ENCODE measurements around the gene BRD1. TPM values are rescaled to one million over a fixed set of nuclear protein-coding genes. Genes with fewer than 3 reads are reported as not detected.

Gene BRD1
- total RNA-seq, 1 experiment from 2014 or later, result 31.3 TPM

DNA sequence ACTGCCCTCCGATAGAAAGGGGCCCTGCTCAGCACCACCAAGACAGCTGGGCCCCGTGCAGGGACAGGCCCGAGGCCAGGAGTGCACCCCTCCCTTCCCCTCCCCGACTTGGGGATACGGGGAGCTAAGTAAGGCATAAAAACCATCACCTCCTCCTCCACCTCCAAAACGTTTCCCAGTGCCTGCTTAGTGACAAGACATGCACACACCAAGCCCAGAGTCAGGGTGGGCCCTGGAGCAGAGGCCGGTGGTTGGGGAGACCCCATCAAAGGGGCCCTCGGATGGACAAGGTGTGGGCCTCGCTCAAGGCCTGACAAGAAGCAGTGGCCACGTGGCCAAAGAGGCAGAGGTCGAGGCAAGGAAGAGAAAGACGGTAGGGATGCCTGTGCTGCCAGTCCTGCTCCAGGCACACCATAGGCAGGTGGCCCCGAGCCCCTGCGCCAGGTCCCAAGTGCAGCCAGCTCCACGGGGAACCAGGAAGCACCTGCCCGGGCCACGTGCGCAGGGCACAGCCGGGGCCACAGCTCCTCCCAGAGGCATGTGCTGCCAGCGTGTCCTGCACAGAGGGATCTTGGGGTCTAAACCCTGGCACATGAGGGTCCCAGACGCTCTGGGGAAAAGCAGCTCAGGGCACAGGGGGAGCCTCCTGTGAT, 53.0 kb downstream of the BRD1 start:
- intact Hi-C loops (cut with micrococcal nuclease), result no loop called here
- Histone ChIP-seq H3K27me3 (ENCODE audit: insufficient read depth, low read length) (no peaks in the 10 kb centered on the region), H3K9ac (ENCODE audit: low read length) (no peak overlapping the region), H3K4me2 (ENCODE audit: low read length) (no peak overlapping the region), H4K20me1 (ENCODE audit: insufficient read depth) (peaks cover 7% of the 10 kb centered on the region; the same call in 1 of the 2 replicates), H2AFZ (ENCODE audit: low read depth, low read length, poor library complexity, severe bottlenecking) (no peak overlapping the region), H3K4me1 (ENCODE audit: control insufficient read depth in 1 of 2, insufficient read depth in 2 of 2, low read length in 2 of 2) (no peaks in the 10 kb centered on the region), H3K9me3 (ENCODE audit: control insufficient read depth in 1 of 2, insufficient read depth in 1 of 2, low read depth in 1 of 2, low read length in 2 of 2) (no peaks in the 10 kb centered on the region), H3K79me2 (ENCODE audit: insufficient read depth, low read length) (peaks cover 5% of the 10 kb centered on the region; the same call in 1 of the 2 replicates), H3K36me3 (ENCODE audit: control insufficient read depth in 1 of 2, insufficient read depth in 2 of 2, low read length in 2 of 2) (peaks cover 6 to 18% of the 10 kb centered on the region in 2 experiments), H3K4me3 (replicated peaks in 1 of 2; ENCODE audit: low read depth in 1 of 2, low read length in 2 of 2) (no peak overlapping the region), H3K27ac (ENCODE audit: low read depth, low read length) (no peak overlapping the region), H3K9me2 (ENCODE audit: insufficient read depth) (no peaks in the 10 kb centered on the region)
- POLR2A ChIA-PET, result no interaction called here
- RAD21 ChIA-PET (ENCODE audit: low non-redundant PET in 1 of 2, low total read pairs in 2 of 2, uncharacterized antibody in 2 of 2, unreplicated experiment in 2 of 2), result no interaction called here
- DNase-seq (ENCODE audit: low read depth, low spot score) (no peak), ATAC-seq (no peak)
- CTCF ChIA-PET, result no interaction called here
- TF ChIP-seq JUND (IDR thresholded peaks at IDR 0.05) (no peak), RAD21 (IDR thresholded peaks at IDR 0.05; ENCODE audit: low read depth) (no peak), SIN3A (IDR thresholded peaks at IDR 0.05; ENCODE audit: low read depth) (no peak), YY1 (IDR thresholded peaks at IDR 0.05; ENCODE audit: extremely low read depth, insufficient replicate concordance, low read depth, low read length) (no peak), EGR1 (IDR thresholded peaks at IDR 0.05; ENCODE audit: low read depth) (no peak), SRF (IDR thresholded peaks at IDR 0.05; ENCODE audit: low read depth) (no peak), POLR2AphosphoS5 (IDR thresholded peaks at IDR 0.05; ENCODE audit: low read depth, low read length) (no peak), CBX3 (IDR thresholded peaks at IDR 0.05; ENCODE audit: low read depth) (no peak)
- TF ChIP-seq, protein P1, sequence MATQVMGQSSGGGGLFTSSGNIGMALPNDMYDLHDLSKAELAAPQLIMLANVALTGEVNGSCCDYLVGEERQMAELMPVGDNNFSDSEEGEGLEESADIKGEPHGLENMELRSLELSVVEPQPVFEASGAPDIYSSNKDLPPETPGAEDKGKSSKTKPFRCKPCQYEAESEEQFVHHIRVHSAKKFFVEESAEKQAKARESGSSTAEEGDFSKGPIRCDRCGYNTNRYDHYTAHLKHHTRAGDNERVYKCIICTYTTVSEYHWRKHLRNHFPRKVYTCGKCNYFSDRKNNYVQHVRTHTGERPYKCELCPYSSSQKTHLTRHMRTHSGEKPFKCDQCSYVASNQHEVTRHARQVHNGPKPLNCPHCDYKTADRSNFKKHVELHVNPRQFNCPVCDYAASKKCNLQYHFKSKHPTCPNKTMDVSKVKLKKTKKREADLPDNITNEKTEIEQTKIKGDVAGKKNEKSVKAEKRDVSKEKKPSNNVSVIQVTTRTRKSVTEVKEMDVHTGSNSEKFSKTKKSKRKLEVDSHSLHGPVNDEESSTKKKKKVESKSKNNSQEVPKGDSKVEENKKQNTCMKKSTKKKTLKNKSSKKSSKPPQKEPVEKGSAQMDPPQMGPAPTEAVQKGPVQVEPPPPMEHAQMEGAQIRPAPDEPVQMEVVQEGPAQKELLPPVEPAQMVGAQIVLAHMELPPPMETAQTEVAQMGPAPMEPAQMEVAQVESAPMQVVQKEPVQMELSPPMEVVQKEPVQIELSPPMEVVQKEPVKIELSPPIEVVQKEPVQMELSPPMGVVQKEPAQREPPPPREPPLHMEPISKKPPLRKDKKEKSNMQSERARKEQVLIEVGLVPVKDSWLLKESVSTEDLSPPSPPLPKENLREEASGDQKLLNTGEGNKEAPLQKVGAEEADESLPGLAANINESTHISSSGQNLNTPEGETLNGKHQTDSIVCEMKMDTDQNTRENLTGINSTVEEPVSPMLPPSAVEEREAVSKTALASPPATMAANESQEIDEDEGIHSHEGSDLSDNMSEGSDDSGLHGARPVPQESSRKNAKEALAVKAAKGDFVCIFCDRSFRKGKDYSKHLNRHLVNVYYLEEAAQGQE (IDR thresholded peaks at IDR 0.05; ENCODE audit: low read depth), result no peak
- TF ChIP-seq, protein P2, sequence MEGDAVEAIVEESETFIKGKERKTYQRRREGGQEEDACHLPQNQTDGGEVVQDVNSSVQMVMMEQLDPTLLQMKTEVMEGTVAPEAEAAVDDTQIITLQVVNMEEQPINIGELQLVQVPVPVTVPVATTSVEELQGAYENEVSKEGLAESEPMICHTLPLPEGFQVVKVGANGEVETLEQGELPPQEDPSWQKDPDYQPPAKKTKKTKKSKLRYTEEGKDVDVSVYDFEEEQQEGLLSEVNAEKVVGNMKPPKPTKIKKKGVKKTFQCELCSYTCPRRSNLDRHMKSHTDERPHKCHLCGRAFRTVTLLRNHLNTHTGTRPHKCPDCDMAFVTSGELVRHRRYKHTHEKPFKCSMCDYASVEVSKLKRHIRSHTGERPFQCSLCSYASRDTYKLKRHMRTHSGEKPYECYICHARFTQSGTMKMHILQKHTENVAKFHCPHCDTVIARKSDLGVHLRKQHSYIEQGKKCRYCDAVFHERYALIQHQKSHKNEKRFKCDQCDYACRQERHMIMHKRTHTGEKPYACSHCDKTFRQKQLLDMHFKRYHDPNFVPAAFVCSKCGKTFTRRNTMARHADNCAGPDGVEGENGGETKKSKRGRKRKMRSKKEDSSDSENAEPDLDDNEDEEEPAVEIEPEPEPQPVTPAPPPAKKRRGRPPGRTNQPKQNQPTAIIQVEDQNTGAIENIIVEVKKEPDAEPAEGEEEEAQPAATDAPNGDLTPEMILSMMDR (IDR thresholded peaks at IDR 0.05 in 2 of 3, conservative IDR thresholded peaks at IDR 0.05 in 1 of 3; ENCODE audit: borderline replicate concordance in 1 of 3, insufficient read depth in 1 of 3, low read depth in 2 of 3, low read length in 2 of 3), result no peak
- TF ChIP-seq, protein P3, sequence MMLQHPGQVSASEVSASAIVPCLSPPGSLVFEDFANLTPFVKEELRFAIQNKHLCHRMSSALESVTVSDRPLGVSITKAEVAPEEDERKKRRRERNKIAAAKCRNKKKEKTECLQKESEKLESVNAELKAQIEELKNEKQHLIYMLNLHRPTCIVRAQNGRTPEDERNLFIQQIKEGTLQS (IDR thresholded peaks at IDR 0.05), result no peak
- TF ChIP-seq, protein P4, sequence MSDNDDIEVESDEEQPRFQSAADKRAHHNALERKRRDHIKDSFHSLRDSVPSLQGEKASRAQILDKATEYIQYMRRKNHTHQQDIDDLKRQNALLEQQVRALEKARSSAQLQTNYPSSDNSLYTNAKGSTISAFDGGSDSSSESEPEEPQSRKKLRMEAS (IDR thresholded peaks at IDR 0.05), result no peak
- no TSS peak for BruUV-seq (replicated peaks)
